Measurements from ENCODE around the gene COL18A1. TPM values are rescaled to one million over a fixed set of nuclear protein-coding genes. Genes with fewer than 3 reads are reported as not detected.

The COL18A1 gene
- total RNA-seq, 1 donor from 2014 or later, result 271 TPM

DNA sequence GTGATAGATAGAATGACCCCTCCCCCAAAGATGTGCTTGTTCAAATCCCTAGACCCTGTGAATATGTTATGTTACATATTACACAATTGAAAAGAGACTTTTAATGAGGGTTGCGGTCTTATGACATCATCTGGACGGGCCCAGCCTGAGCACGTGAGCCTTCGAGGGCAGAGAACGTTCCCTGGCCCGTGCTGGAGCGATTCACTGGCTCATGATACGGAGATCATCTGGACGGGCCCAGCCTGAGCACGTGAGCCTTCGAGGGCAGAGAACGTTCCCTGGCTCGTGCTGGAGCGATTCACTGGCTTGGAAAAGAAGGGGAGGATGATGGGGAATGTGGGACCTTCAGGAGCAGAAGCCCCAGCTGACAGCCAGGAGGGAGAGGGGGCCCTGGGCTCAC, 34.4 kb upstream of the COL18A1 start:
- Mint-ChIP-seq H3K36me3 (ENCODE audit: insufficient read depth) (no peaks in the 10 kb centered on the region), H3K4me3 (ENCODE audit: low read depth) (no peak overlapping the region), H3K4me1 (ENCODE audit: low read depth) (peaks cover 12% of the 10 kb centered on the region), H3K27me3 (peaks cover 8% of the 10 kb centered on the region), H3K27ac (no peak overlapping the region), H3K9me3 (ENCODE audit: low read depth) (no peaks in the 10 kb centered on the region)
- TF ChIP-seq CTCF (IDR thresholded peaks at IDR 0.05; ENCODE audit: unreplicated experiment), result no peak
- no peak for DNase-seq (ENCODE audit: low spot score, unreplicated experiment)

DNA sequence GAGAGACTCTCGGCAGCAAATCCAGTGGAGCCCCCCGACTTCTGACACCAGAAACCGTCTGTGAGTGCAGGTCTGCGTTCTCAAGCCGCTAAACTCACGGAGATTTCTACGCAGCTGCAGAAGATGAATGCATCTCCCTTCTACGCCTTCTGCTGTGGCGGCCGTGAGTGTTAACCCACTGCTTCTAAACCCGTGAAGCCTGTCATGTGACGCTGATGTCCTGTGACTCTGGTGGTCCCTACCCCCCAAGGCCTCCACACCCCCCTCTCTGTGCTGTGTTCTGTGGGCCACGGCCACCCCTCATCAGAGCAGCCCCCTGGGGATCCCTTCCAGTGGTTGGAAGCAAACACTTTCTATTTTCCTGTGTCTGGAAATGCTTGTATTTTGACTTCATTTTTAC, 33.9 kb upstream of the COL18A1 start:
- Mint-ChIP-seq H3K27me3 (peaks cover 8% of the 10 kb centered on the region), H3K4me1 (ENCODE audit: low read depth) (peaks cover 12% of the 10 kb centered on the region), H3K9me3 (ENCODE audit: low read depth) (no peaks in the 10 kb centered on the region), H3K27ac (no peak overlapping the region), H3K36me3 (ENCODE audit: insufficient read depth) (no peaks in the 10 kb centered on the region), H3K4me3 (ENCODE audit: low read depth) (no peak overlapping the region)
- no peak for TF ChIP-seq CTCF (IDR thresholded peaks at IDR 0.05; ENCODE audit: unreplicated experiment)
- no peak for DNase-seq (ENCODE audit: low spot score, unreplicated experiment)

DNA sequence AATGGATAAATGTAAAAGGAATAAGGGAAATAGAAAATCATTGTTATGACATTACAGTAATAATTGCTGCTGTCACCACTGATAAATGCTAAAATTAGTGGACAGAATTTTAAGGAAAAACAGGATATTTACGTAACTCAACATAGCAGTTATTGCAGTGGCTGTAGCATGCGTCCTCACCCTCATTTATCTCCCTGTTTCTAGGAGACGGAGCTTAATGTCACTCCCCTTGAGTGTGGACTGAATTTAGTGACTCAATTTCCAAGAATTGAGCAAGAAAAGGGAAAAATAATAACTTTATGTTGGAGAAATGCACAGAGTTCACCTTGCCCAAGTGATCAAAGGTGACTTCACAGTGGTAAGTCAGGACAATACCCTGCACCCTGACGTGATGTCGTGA, 33.3 kb upstream of the COL18A1 start:
- H3K36me3 Mint-ChIP-seq (ENCODE audit: insufficient read depth), result no peaks in the 10 kb centered on the region
- no peak overlapping the region for H3K4me3 Mint-ChIP-seq (ENCODE audit: low read depth)
- H3K9me3 Mint-ChIP-seq (ENCODE audit: low read depth), result no peaks in the 10 kb centered on the region
- no peak overlapping the region for H3K27ac Mint-ChIP-seq
- peaks cover 8% of the 10 kb centered on the region for H3K27me3 Mint-ChIP-seq
- peaks cover 9% of the 10 kb centered on the region for H3K4me1 Mint-ChIP-seq (ENCODE audit: low read depth)
- TF ChIP-seq CTCF (IDR thresholded peaks at IDR 0.05; ENCODE audit: unreplicated experiment), result no peak
- no peak for DNase-seq (ENCODE audit: low spot score, unreplicated experiment)

DNA sequence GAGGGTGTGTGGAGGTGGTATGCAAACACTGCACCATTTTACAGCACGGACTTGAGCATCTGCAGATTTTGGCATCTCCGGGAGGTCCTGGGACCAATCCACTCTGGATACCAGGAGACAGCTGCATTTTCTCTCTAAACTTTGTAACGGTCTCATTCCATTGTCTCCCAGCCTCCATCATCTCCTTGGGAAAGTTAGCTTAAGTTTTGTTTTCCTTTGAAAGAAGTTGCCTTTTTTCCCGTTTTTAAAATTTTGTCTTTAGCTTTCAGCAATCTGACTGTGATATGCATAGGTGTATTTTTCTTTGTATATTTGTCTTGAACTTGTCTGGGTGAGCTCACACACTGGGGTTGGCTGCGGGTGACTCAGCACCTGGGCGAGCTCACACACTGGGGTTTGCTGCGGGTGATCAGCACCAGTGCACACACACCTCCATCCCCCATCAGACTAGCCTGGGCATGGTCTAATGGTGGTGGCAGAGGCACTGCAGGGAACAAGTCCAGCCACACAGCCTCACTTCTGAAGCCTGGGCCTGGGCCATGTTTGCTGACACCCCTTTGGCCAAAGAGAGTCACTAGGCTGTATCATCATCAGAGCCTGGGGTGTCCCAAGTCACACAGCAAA, 32.1 kb upstream of the COL18A1 start:
- H3K4me3 Mint-ChIP-seq (ENCODE audit: low read depth), result no peak overlapping the region

More for the DNA sequence above, 32.1 kb upstream of the COL18A1 start:
- DNase-seq (ENCODE audit: low spot score, unreplicated experiment), result no peak
- TF ChIP-seq CTCF (IDR thresholded peaks at IDR 0.05; ENCODE audit: unreplicated experiment), result no peak
- H3K9me3 Mint-ChIP-seq (ENCODE audit: low read depth), result no peaks in the 10 kb centered on the region
- H3K4me1 Mint-ChIP-seq (ENCODE audit: low read depth), result peaks cover 2% of the 10 kb centered on the region
- peaks cover 1% of the 10 kb centered on the region for H3K36me3 Mint-ChIP-seq (ENCODE audit: insufficient read depth)
- peaks cover 3% of the 10 kb centered on the region for H3K27me3 Mint-ChIP-seq
- no peak overlapping the region for H3K27ac Mint-ChIP-seq

All from progenitor cell of endocrine pancreas (in vitro differentiated cells).